Stimulated activated CD8-positive, alpha-beta memory T cell treated with anti-CD3 and anti-CD28 coated beads, Interleukin-15, amount 100 ng/mL, for 48 hours (primary cell): Measurements from ENCODE around the gene SVBP.

Experiments used
- DNase-seq, 2 donors: peaks; one replicate each; pipeline ENCODE4 v3.0.0-alpha.2; 2020; ENCODE audit warnings: low read depth in 2 of 2

The SVBP gene

GRCh38 chr1:42806171-42806570 lies 11.0 kb downstream of the SVBP start:
- no peak for DNase-seq

- DNase-seq, result no peak
These were observed 15.2 kb downstream of the SVBP start for GRCh38 chr1:42801832-42802473.

GRCh38 chr1:42797979-42798378 lies 19.2 kb downstream of the SVBP start:
- no peak for DNase-seq

GRCh38 chr1:42797414-42797813 lies 19.8 kb downstream of the SVBP start:
- no peak for DNase-seq

- no peak for DNase-seq
These were observed 23.4 kb downstream of the SVBP start for GRCh38 chr1:42793824-42794223.

- no peak for DNase-seq
These were observed 29.2 kb downstream of the SVBP start for GRCh38 chr1:42788021-42788420.

GRCh38 chr1:42786097-42786496 lies 31.1 kb downstream of the SVBP start:
- DNase-seq, result no peak

- DNase-seq, result peak in 1 of 2 donors; percentile 17
These were observed 32.1 kb downstream of the SVBP start, which contains the start of gene TMEM269 for GRCh38 chr1:42784946-42785693. Gene TMEM269, plus strand, starts transcription at chr1:42784991. Its CDS starts 4,903 bp downstream, at chr1:42789894.

- no peak for DNase-seq
These were observed 32.7 kb downstream of the SVBP start for GRCh38 chr1:42784547-42784945.

- DNase-seq, result no peak
These were observed 34.1 kb downstream of the SVBP start for GRCh38 chr1:42783092-42783491.

GRCh38 chr1:42780176-42780575 lies 37.0 kb downstream of the SVBP start:
- no peak for DNase-seq

GRCh38 chr1:42779725-42780124 lies 37.5 kb downstream of the SVBP start:
- DNase-seq, result no peak

- no peak for DNase-seq
These were observed 39.3 kb downstream of the SVBP start for GRCh38 chr1:42777852-42778251.

- DNase-seq, result no peak
These were observed 40.7 kb downstream of the SVBP start for GRCh38 chr1:42776502-42776901.

- DNase-seq, result no peak
These were observed 42.2 kb downstream of the SVBP start for GRCh38 chr1:42774928-42775526.

- no peak for DNase-seq
These were observed 43.8 kb downstream of the SVBP start for GRCh38 chr1:42773420-42773819.

GRCh38 chr1:42769811-42770210 lies 47.4 kb downstream of the SVBP start:
- no peak for DNase-seq

GRCh38 chr1:42768172-42768571 lies 49.0 kb downstream of the SVBP start:
- DNase-seq, result no peak

- no peak for DNase-seq
These were observed 49.6 kb downstream of the SVBP start for GRCh38 chr1:42767510-42768000.

- peak; percentile 100 for DNase-seq
These were observed 50.3 kb downstream of the SVBP start, which contains the start of the genes C1orf50 and P3H1 for GRCh38 chr1:42766741-42767509. Gene C1orf50, plus strand, starts transcription at chr1:42767249. Its CDS starts 63 bp downstream, at chr1:42767312. Gene P3H1, minus strand, starts transcription at chr1:42767028. Its CDS starts 57 bp downstream, at chr1:42766971.

GRCh38 chr1:42765832-42766740 lies 51.1 kb downstream of the SVBP start:
- DNase-seq, result peak; percentile 30 to 44
